Astrocyte (in vitro differentiated cells and primary cell): ENCODE data around the gene COPE.

Experiments used
- EZH2 ChIP-seq: IDR thresholded peaks from 2 replicates; pipeline ENCODE4 v1.6.1; 2012; ENCODE audit warnings: mild to moderate bottlenecking, low read length, inconsistent platforms; ENCODE audit not compliant: insufficient read depth
- TF ChIP-seq, protein P1 (sequence below): IDR thresholded peaks from 2 replicates; pipeline ENCODE4 v1.5.1; 2011; ENCODE audit warnings: low read depth, mild to moderate bottlenecking, inconsistent platforms, low read length, moderate library complexity; ENCODE audit not compliant: insufficient read depth

DNA sequence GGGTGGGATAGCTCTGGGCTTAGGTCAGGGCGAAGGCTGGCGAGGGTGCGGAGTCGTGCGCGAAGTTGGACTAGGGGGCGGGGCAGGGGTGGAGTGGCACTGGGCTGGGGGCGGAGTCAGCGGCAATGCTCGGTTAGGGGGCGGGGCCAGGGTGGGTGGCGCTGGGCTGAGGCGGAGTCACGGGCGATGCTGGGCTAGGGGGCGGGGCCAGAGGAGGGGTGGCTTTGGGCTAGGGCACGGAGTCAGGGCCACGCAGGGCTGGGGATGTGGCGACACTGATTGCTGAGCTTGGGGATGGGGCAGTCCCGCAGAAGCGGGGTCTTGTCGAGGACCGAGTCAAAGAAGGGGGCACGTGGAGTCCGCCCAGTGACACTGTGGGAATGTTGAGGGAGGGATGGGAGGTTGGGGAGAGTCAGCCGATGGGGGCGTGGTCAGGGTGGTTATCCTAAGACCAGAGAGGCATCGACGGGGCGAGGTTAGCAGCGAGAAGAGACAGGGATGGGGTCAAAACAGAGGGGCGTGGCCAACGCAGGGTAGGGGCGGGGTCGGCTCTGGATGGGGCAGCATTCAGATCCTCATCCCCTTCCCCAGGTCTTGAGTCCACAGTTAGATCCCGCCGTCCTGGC, 13.1 kb upstream of the COPE start:
- TF ChIP-seq, protein P1, sequence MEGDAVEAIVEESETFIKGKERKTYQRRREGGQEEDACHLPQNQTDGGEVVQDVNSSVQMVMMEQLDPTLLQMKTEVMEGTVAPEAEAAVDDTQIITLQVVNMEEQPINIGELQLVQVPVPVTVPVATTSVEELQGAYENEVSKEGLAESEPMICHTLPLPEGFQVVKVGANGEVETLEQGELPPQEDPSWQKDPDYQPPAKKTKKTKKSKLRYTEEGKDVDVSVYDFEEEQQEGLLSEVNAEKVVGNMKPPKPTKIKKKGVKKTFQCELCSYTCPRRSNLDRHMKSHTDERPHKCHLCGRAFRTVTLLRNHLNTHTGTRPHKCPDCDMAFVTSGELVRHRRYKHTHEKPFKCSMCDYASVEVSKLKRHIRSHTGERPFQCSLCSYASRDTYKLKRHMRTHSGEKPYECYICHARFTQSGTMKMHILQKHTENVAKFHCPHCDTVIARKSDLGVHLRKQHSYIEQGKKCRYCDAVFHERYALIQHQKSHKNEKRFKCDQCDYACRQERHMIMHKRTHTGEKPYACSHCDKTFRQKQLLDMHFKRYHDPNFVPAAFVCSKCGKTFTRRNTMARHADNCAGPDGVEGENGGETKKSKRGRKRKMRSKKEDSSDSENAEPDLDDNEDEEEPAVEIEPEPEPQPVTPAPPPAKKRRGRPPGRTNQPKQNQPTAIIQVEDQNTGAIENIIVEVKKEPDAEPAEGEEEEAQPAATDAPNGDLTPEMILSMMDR = no peak
- no peak for TF ChIP-seq EZH2
